ENCODE results near the gene KCNN3. TPM values are rescaled to one million over a fixed set of nuclear protein-coding genes. Genes with fewer than 3 reads are reported as not detected.

KCNN3 gene
- total RNA-seq, 1 experiment from 2014 or later: 0.07 TPM

DNA sequence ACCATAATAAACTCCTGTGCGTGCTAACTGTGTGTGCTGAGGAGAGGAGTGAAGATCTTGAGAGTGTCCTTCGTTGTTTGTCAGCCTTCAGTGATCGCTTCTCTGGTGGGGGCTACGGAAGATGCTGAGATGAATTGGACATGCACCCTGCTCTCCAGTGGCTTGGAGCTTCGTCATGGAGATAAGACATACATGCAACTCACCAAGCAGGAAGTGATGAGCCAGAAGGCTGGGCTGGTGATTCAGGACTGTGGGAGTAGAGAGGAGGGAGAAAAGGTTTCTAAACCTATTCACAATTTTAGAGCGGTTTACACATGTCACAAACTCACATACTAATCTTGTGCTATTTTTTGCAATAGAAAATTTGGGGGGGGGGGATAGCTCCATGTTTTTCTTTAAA lies 133.2 kb downstream of the KCNN3 start:
- H3K4me1 Mint-ChIP-seq (ENCODE audit: insufficient read depth, unreplicated experiment): peaks cover 5% of the 10 kb centered on the region
- H3K9me3 Mint-ChIP-seq (ENCODE audit: unreplicated experiment): no peaks in the 10 kb centered on the region
- BruUV-seq (replicated peaks): no TSS peak
- H3K27me3 Mint-ChIP-seq (ENCODE audit: insufficient read depth, unreplicated experiment): peaks cover 78% of the 10 kb centered on the region
- no peak overlapping the region for H3K4me3 Mint-ChIP-seq (ENCODE audit: unreplicated experiment)
- ChIA-PET CTCF (interaction anchor here (0.6 kb wide), 2 partner anchors 67 to 187 kb away, joined by 3 read pairs; no protein-coding TSS in a partner anchor), POLR2A (no interaction called here)
- DNase-seq (ENCODE audit: unreplicated experiment): peak; percentile 48
- no peaks in the 10 kb centered on the region for H3K36me3 Mint-ChIP-seq (ENCODE audit: insufficient read depth, unreplicated experiment)
- intact Hi-C loops (cut with micrococcal nuclease): no loop called here
- no peak overlapping the region for H3K27ac Mint-ChIP-seq (ENCODE audit: low read depth, unreplicated experiment)
- TF ChIP-seq, protein P1, sequence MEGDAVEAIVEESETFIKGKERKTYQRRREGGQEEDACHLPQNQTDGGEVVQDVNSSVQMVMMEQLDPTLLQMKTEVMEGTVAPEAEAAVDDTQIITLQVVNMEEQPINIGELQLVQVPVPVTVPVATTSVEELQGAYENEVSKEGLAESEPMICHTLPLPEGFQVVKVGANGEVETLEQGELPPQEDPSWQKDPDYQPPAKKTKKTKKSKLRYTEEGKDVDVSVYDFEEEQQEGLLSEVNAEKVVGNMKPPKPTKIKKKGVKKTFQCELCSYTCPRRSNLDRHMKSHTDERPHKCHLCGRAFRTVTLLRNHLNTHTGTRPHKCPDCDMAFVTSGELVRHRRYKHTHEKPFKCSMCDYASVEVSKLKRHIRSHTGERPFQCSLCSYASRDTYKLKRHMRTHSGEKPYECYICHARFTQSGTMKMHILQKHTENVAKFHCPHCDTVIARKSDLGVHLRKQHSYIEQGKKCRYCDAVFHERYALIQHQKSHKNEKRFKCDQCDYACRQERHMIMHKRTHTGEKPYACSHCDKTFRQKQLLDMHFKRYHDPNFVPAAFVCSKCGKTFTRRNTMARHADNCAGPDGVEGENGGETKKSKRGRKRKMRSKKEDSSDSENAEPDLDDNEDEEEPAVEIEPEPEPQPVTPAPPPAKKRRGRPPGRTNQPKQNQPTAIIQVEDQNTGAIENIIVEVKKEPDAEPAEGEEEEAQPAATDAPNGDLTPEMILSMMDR (IDR thresholded peaks at IDR 0.05; ENCODE audit: unreplicated experiment): no peak

DNA sequence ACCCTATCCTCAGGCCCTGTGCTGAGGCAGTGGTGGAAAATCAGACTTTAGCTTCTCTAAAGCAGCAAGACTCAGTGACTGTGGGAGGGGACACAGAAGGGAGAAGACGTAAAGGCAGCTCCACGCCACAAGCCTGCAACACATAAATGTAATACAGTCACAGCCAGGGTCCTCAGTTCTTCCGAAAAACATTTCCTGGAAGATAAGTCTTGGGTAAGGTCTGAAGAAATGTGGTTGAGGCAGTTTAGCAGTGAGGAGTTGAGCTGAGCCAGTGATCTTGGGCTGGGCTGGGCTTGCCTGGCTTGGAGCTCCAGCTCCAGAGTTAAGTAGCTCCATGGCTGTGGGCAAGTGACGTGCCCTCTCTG lies 134.3 kb downstream of the KCNN3 start:
- CTCF ChIA-PET: no interaction called here
- Mint-ChIP-seq H3K4me1 (ENCODE audit: insufficient read depth, unreplicated experiment) (peaks cover 5% of the 10 kb centered on the region), H3K27ac (ENCODE audit: low read depth, unreplicated experiment) (no peak overlapping the region)

DNA sequence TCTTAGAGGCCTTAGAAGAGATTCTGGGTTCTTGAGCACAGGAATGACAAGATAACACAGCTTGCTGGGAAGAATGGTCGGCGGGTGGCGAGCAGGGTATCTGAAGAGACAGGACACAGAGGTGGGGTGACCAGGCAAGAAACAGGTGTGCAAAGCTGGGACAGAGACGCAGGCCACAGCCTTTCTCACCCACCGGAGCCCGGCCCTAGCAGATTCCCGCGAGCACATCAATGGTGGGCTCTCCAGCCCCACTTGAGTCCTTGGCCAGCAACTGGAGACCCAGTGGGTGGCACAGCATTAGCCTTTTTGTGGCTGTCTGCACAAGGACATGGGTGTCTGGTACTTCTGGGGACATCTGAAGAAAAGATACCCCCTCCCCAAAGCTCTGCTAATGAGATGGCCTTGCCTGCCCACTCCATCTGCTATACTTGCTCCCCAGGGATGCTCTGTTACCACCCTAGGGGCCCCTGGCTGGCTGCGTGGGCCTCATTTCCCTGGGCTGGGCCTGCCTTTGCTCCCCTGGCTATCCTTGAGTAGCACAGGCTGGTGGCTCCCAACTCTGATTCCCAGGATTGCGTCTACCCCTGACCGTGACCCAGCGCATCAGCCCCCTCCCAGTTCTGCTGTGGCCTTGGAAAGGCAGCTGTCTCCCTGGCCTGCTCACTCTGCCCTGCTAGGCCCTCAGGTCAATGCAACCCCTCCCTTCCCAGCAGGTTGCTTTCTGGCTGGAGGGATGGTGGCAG lies 134.8 kb downstream of the KCNN3 start:
- no peak overlapping the region for H3K4me3 Mint-ChIP-seq (ENCODE audit: unreplicated experiment)
- peaks cover 5% of the 10 kb centered on the region for H3K4me1 Mint-ChIP-seq (ENCODE audit: insufficient read depth, unreplicated experiment)
- TF ChIP-seq, protein P1 (IDR thresholded peaks at IDR 0.05; ENCODE audit: unreplicated experiment): no peak
- H3K36me3 Mint-ChIP-seq (ENCODE audit: insufficient read depth, unreplicated experiment): no peaks in the 10 kb centered on the region
- intact Hi-C loops (cut with micrococcal nuclease): no loop called here
- no peak overlapping the region for H3K27ac Mint-ChIP-seq (ENCODE audit: low read depth, unreplicated experiment)
- ChIA-PET CTCF (no interaction called here), POLR2A (interaction anchor here (0.6 kb wide), 1 partner anchor 664 kb away, joined by 3 read pairs; no protein-coding TSS in a partner anchor)
- no peak for DNase-seq (ENCODE audit: unreplicated experiment)
- BruUV-seq (replicated peaks): no TSS peak
- H3K9me3 Mint-ChIP-seq (ENCODE audit: unreplicated experiment): no peaks in the 10 kb centered on the region
- peaks cover 62% of the 10 kb centered on the region for H3K27me3 Mint-ChIP-seq (ENCODE audit: insufficient read depth, unreplicated experiment)

More for the DNA sequence above, 134.3 kb downstream of the KCNN3 start:
- BruUV-seq (replicated peaks): no TSS peak
- no peak for DNase-seq (ENCODE audit: unreplicated experiment)
- Mint-ChIP-seq H3K36me3 (ENCODE audit: insufficient read depth, unreplicated experiment) (no peaks in the 10 kb centered on the region), H3K4me3 (ENCODE audit: unreplicated experiment) (no peak overlapping the region), H3K27me3 (ENCODE audit: insufficient read depth, unreplicated experiment) (peaks cover 68% of the 10 kb centered on the region), H3K9me3 (ENCODE audit: unreplicated experiment) (no peaks in the 10 kb centered on the region)
- POLR2A ChIA-PET: interaction anchor here (0.6 kb wide), 2 partner anchors 664 to 1416 kb away, joined by 3 to 4 read pairs; no protein-coding TSS in a partner anchor
- TF ChIP-seq, protein P1 (IDR thresholded peaks at IDR 0.05; ENCODE audit: unreplicated experiment): no peak
- intact Hi-C loops (cut with micrococcal nuclease): no loop called here

- H3K4me3 Mint-ChIP-seq (ENCODE audit: unreplicated experiment): no peak overlapping the region
- DNase-seq (ENCODE audit: unreplicated experiment): no peak
- peaks cover 46% of the 10 kb centered on the region for H3K27me3 Mint-ChIP-seq (ENCODE audit: insufficient read depth, unreplicated experiment)
- no peak overlapping the region for H3K27ac Mint-ChIP-seq (ENCODE audit: low read depth, unreplicated experiment)
- intact Hi-C loops (cut with micrococcal nuclease): no loop called here
- TF ChIP-seq, protein P1 (IDR thresholded peaks at IDR 0.05; ENCODE audit: unreplicated experiment): no peak
- BruUV-seq (replicated peaks): no TSS peak
- no peaks in the 10 kb centered on the region for H3K36me3 Mint-ChIP-seq (ENCODE audit: insufficient read depth, unreplicated experiment)
- no peaks in the 10 kb centered on the region for H3K9me3 Mint-ChIP-seq (ENCODE audit: unreplicated experiment)
- CTCF ChIA-PET: interaction anchor here (0.7 kb wide), 1 partner anchor 40 kb away, joined by 3 read pairs; no protein-coding TSS in a partner anchor
- peaks cover 5% of the 10 kb centered on the region for H3K4me1 Mint-ChIP-seq (ENCODE audit: insufficient read depth, unreplicated experiment)
- POLR2A ChIA-PET: interaction anchor here (1.4 kb wide), 1 partner anchor 11 kb away, joined by 7 read pairs; no protein-coding TSS in a partner anchor
Observed at GRCh38 chr1:154733621-154734020, 136.5 kb downstream of the KCNN3 start.
